Measurements from ENCODE around the gene PC. TPM values are rescaled to one million over a fixed set of nuclear protein-coding genes. Genes with fewer than 3 reads are reported as not detected.

PC gene
- total and polyA plus RNA-seq, 2 donors (not counting 3 experiments of a cell fraction or from before 2014, with no cell fraction given) = 5.5 to 17.5 TPM

DNA sequence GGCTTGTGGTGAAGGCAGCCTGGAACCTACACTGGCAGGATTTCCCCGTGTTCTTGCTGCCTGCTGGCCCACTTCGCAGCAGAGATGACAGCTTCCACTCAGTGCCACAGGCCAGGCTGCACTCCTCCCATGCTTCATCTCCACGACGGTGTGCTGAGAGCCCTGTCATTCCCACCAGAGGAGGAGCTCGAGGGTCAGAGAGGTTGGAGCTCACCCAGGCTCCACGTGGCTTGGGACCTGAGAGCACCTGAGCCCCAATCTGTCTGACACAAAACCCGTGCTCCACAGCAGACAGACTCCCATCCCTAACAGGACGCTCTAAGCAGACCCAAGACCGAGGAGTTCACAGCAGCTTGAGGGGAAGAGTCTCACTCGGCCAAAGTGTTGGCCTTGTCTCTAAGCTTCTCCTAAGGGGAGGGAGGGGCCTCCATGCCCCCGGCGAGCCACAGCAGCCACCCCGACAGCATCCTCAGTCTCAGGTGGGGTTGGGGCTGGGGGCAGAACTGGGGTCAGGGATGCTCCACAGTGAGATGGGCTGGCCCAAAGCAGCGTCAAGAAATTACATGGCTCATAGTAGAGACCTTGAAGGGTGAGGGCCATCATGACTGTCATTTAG lies 90.7 kb downstream of the PC start:
- intact Hi-C loops (cut with micrococcal nuclease) = no loop called here
- Histone ChIP-seq H3K4me2 (ENCODE audit: insufficient read depth, low read length) (no peak overlapping the region), H3K36me3 (ENCODE audit: control insufficient read depth in 2 of 2, extremely low read depth in 1 of 2, insufficient read depth in 2 of 2, low read length in 2 of 2) (no peaks in the 10 kb centered on the region), H3K4me1 (ENCODE audit: control insufficient read depth, extremely low read depth, insufficient read depth, low read length) (no peaks in the 10 kb centered on the region), H3K9ac (replicated peaks; ENCODE audit: extremely low read depth, insufficient read depth, low read length) (no peak overlapping the region), H3K79me2 (ENCODE audit: control insufficient read depth, insufficient read depth, low read length) (no peaks in the 10 kb centered on the region), H2AFZ (ENCODE audit: low read depth, low read length) (no peak overlapping the region), H3K27me3 (ENCODE audit: control insufficient read depth in 2 of 2, insufficient read depth in 2 of 2, low read length in 2 of 2) (no peaks in the 10 kb centered on the region), H4K20me1 (replicated peaks; ENCODE audit: control insufficient read depth, extremely low read depth, insufficient read depth, low read length) (no peaks in the 10 kb centered on the region), H3K9me1 (replicated peaks; ENCODE audit: control insufficient read depth, extremely low read depth, insufficient read depth, low read length) (no peaks in the 10 kb centered on the region), H3K9me3 (replicated peaks; ENCODE audit: control insufficient read depth, insufficient read depth, low read length) (no peaks in the 10 kb centered on the region), H3K4me3 (replicated peaks in 1 of 3; ENCODE audit: insufficient read depth in 1 of 3, low read depth in 1 of 3, low read length in 3 of 3) (no peak overlapping the region), H3K27ac (ENCODE audit: insufficient read depth, low read depth, low read length) (no peak overlapping the region)
- ChIA-PET POLR2A (no interaction called here), CTCF (interaction anchor here (1.0 to 2.3 kb wide), 3 partner anchors 14 to 109 kb away, joined by 3 to 7 read pairs (median 3); partner anchors contain the start of gene PC)
- TF ChIP-seq CTCF (IDR thresholded peaks at IDR 0.05; ENCODE audit: extremely low read depth in 1 of 2, insufficient read depth in 1 of 2, low read depth in 1 of 2, low read length in 2 of 2) (no peak), MYC (IDR thresholded peaks at IDR 0.05; ENCODE audit: low read depth, low read length) (no peak), FOS (IDR thresholded peaks at IDR 0.05; ENCODE audit: borderline replicate concordance, insufficient read depth, low read length) (no peak), POLR2AphosphoS5 (IDR thresholded peaks at IDR 0.05; ENCODE audit: insufficient read depth, low read depth, low read length) (no peak), EZH2 (IDR thresholded peaks at IDR 0.05; ENCODE audit: borderline replicate concordance, low read depth, low read length, severe bottlenecking) (no peak), JUN (IDR thresholded peaks at IDR 0.05; ENCODE audit: borderline replicate concordance, insufficient read depth, insufficient read length, low read depth) (no peak), MAX (IDR thresholded peaks at IDR 0.05; ENCODE audit: insufficient read depth, insufficient read length) (no peak)
- no peak for DNase-seq (ENCODE audit: low read depth, low spot score)
- BruUV-seq (replicated peaks) = no TSS peak
- no peak for FAIRE-seq
- dilution Hi-C loops (cut with MboI; ENCODE audit: extremely low pct_ligation_motif_present, low sequenced_read_pairs) = no loop called here

All from endothelial cell of umbilical vein (primary cell).